Large intestine (tissue), 3 donors: ENCODE measurements around the gene KIF5A. TPM values are rescaled to one million over a fixed set of nuclear protein-coding genes. Genes with fewer than 3 reads are reported as not detected.

Source experiments
- DNase-seq, 2 donors: peaks; one replicate each; pipeline versions ENCODE4 v3.0.0 to v3.0.0-alpha.2; 2013
- H3K27ac ChIP-seq: one replicate; pipeline ENCODE4 v1.5.1; 2013; ENCODE audit warnings: low read length
- H3K27me3 ChIP-seq: 2 replicates; pipeline ENCODE4 v1.6.1; 2013; ENCODE audit warnings: low read length; ENCODE audit not compliant: control insufficient read depth, insufficient read depth
- H3K36me3 ChIP-seq: 2 replicates; pipeline ENCODE4 v1.6.1; 2013; ENCODE audit warnings: low read length; ENCODE audit not compliant: control insufficient read depth, insufficient read depth
- H3K4me1 ChIP-seq: one replicate; pipeline ENCODE4 v1.6.1; 2013; ENCODE audit warnings: low read length; ENCODE audit not compliant: control insufficient read depth, insufficient read depth
- H3K4me3 ChIP-seq: one replicate; pipeline ENCODE4 v1.5.1; 2013; ENCODE audit warnings: low read length
- H3K9me3 ChIP-seq: one replicate; pipeline ENCODE4 v1.6.1; 2013; ENCODE audit warnings: mild to moderate bottlenecking, low read depth, low read length, moderate library complexity; ENCODE audit not compliant: control insufficient read depth
- WGBS: methylation state at CpG from one replicate; pipeline ENCODE4 v1.1.5; 2013; ENCODE audit warnings: low lambda C conversion rate; ENCODE audit not compliant: insufficient coverage; 5-methylcytosine and 5-hydroxymethylcytosine counted together
- polyA plus RNA-seq: library from polyadenylated mRNA; unstranded; fragments of 120-200 nt; gene quantifications from one replicate; pipeline ENCODE4 v1.2.1, GENCODE V29; 2013

The KIF5A gene
- polyA plus RNA-seq, 1 donor = 12.3 TPM

GRCh38 chr12:57536597-57536942, 13.3 kb upstream of the KIF5A start:
- no peak overlapping the region for H3K27ac ChIP-seq
- H3K36me3 ChIP-seq = peaks cover 82% of the 10 kb centered on the region

GRCh38 chr12:57539134-57539768, 10.6 kb upstream of the KIF5A start:
- Histone ChIP-seq H3K4me3 (no peak overlapping the region), H3K27ac (no peak overlapping the region), H3K36me3 (peaks cover 63% of the 10 kb centered on the region), H3K9me3 (no peaks in the 10 kb centered on the region), H3K27me3 (no peaks in the 10 kb centered on the region), H3K4me1 (no peaks in the 10 kb centered on the region)
- WGBS = no CpG with 5 or more reads among the region's 5 CpGs
- DNase-seq = no peak

More at GRCh38 chr12:57536597-57536942, 13.3 kb upstream of the KIF5A start:
- Histone ChIP-seq H3K27me3 (no peaks in the 10 kb centered on the region), H3K9me3 (no peaks in the 10 kb centered on the region), H3K4me3 (no peak overlapping the region), H3K4me1 (no peaks in the 10 kb centered on the region)
- DNase-seq = no peak
- WGBS = no CpG with 5 or more reads among the region's 1 CpG

GRCh38 chr12:57541001-57541400, 8.8 kb upstream of the KIF5A start:
- Histone ChIP-seq H3K4me1 (peaks cover 7% of the 10 kb centered on the region), H3K27ac (no peak overlapping the region), H3K4me3 (no peak overlapping the region), H3K27me3 (no peaks in the 10 kb centered on the region), H3K36me3 (peaks cover 45% of the 10 kb centered on the region), H3K9me3 (no peaks in the 10 kb centered on the region)
- WGBS = no CpG with 5 or more reads among the region's 2 CpGs
- no peak for DNase-seq

DNA sequence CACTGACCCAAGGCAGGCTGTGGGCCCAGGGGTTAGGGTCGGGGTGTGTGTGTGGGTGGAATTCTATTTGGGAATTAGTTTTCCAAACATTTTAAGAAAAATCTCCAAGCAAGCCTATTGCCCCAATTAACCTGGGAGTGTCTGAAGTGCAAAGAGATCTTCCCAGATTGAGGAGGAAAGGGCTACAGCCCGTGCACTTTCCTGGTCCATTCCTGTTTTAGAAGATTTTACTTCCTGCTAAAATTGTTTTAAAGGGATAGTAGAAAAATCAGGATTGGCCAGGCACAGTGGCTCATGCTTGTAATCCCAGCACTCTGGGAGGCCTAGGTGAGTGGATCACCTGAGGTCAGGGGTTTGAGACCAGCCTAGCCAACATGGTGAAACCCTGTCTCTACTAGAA, 8.1 kb upstream of the KIF5A start:
- Histone ChIP-seq H3K36me3 (peaks cover 40% of the 10 kb centered on the region), H3K4me1 (peaks cover 12% of the 10 kb centered on the region), H3K9me3 (no peaks in the 10 kb centered on the region), H3K4me3 (no peak overlapping the region), H3K27ac (no peak overlapping the region), H3K27me3 (no peaks in the 10 kb centered on the region)
- WGBS = no CpG with 5 or more reads among the region's 2 CpGs
- no peak for DNase-seq

DNA sequence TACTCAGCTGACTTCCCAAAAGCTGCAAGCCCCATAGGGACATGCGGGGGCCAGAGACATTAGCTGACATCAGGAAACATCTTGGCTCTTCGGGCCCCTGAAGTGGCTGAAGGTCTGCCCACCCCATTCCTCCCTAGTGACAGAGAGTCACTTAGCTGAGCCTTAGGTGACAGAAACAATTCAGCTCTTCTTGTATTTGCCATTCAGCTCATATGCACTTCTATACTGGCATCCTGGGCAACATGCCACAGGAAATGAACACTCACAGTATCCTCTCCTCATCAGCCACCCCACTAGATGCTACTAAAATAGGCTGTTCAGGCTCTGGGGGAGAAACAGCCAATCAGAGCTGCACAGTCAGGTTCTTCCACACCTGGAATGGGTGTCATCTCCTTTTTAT, 6.3 kb upstream of the KIF5A start:
- Histone ChIP-seq H3K27ac (no peak overlapping the region), H3K36me3 (peaks cover 28% of the 10 kb centered on the region), H3K4me3 (no peak overlapping the region), H3K4me1 (peaks cover 12% of the 10 kb centered on the region), H3K27me3 (peaks cover 8% of the 10 kb centered on the region), H3K9me3 (no peaks in the 10 kb centered on the region)
- DNase-seq = no peak
- WGBS = no CpG with 5 or more reads among the region's 2 CpGs

DNA sequence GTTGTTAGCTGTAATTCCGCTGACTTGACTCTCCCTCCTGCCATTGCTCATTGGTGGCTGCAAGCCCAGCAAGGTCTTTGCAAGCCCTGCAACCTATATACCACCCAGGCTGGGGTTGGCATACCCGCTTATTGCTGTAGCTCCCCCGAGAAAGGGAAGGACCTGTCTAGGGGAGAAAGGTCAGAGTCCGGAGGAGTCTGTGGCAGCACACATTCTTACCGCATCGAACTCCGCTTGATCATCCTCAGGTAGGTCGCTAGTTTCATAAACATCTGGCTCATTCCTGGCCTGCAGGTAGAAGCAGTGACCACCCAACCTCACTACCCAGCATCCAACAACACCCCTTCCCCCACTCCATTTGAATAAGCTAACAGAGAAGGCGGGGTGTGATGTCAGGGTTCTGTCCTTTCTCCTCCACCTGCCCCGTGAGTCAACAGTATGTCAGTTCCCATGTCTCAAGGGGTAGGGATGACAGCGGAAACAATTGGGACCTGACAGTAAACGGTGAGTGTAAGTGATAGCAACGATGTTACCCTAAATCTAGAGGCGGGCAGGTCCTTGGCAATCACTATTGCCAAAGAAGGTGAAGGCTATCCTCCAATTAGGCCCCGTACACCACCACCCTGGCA, 3.9 kb upstream of the KIF5A start:
- peaks cover 9% of the 10 kb centered on the region for H3K36me3 ChIP-seq
- peak overlapping the region; percentile 80 for H3K27ac ChIP-seq
- no peaks in the 10 kb centered on the region for H3K9me3 ChIP-seq
- peaks cover 32% of the 10 kb centered on the region for H3K27me3 ChIP-seq
- no CpG with 5 or more reads among the region's 15 CpGs for WGBS
- DNase-seq = peak; percentile 36 to 82
- H3K4me1 ChIP-seq = peaks cover 14% of the 10 kb centered on the region
- peak overlapping the region; percentile 100 for H3K4me3 ChIP-seq

GRCh38 chr12:57546438-57547287, 3.2 kb upstream of the KIF5A start, which contains the start of gene DCTN2:
Gene DCTN2 (minus strand): TSS chr12:57547192. CDS start chr12:57547063, 129 bp downstream.
- DNase-seq = peak; percentile 96 to 97
- Histone ChIP-seq H3K27me3 (peaks cover 39% of the 10 kb centered on the region), H3K4me1 (peaks cover 14% of the 10 kb centered on the region), H3K27ac (peak within 1 kb of the TSS; percentile 80), H3K4me3 (peak within 1 kb of the TSS; percentile 100), H3K36me3 (peaks cover 5% of the 10 kb centered on the region), H3K9me3 (no peaks in the 10 kb centered on the region)
- no CpG with 5 or more reads among the region's 56 CpGs for WGBS

DNA sequence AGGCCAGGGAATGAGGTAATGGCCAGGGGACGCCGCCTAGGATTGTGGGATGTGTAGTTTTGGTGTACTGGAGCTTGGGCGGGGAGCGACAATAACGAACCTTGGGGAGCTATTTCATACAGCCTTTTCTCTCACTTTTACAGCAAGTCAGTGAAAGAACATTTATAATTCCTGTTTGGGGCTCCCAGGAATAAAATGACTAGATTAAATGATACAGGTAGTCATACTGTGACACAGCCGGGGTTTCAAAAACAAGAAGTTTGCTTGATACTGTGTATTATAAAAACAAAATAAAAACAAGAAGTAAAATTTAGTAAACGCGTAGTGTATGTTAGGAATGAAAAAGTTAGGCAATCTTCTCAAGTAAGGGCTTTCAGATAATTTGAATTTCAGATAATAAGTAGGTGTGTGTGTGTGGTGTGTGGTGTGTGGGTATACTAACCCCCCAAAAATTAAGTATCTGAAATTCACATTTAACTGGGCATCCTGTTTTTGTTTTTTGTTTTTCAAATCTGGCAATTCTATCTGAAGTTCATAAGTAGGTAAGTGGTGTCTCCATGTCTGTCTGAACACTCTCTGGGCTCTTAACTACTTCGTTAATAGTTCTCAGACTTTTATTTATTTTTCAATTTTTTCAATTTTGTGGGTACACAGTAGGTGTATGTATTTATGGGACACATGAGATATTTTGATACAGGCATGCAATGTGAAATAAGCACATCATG, 2.4 kb upstream of the KIF5A start:
- peaks cover 5% of the 10 kb centered on the region for H3K36me3 ChIP-seq
- 17% methylated on average over 4 of the region's 9 CpGs for WGBS
- H3K27ac ChIP-seq = no peak overlapping the region
- H3K27me3 ChIP-seq = peaks cover 47% of the 10 kb centered on the region
- peak overlapping the region; percentile 100 for H3K4me3 ChIP-seq
- no peaks in the 10 kb centered on the region for H3K9me3 ChIP-seq
- DNase-seq = no peak
- H3K4me1 ChIP-seq = peaks cover 14% of the 10 kb centered on the region

- Histone ChIP-seq H3K4me1 (peaks cover 14% of the 10 kb centered on the region), H3K27ac (no peak overlapping the region), H3K4me3 (no peak overlapping the region), H3K9me3 (no peaks in the 10 kb centered on the region), H3K27me3 (peaks cover 52% of the 10 kb centered on the region), H3K36me3 (peaks cover 5% of the 10 kb centered on the region)
- no peak for DNase-seq
- 100% methylated on average over 2 of the region's 2 CpGs for WGBS
Measured at GRCh38 chr12:57548013-57548315, 1.9 kb upstream of the KIF5A start.

DNA sequence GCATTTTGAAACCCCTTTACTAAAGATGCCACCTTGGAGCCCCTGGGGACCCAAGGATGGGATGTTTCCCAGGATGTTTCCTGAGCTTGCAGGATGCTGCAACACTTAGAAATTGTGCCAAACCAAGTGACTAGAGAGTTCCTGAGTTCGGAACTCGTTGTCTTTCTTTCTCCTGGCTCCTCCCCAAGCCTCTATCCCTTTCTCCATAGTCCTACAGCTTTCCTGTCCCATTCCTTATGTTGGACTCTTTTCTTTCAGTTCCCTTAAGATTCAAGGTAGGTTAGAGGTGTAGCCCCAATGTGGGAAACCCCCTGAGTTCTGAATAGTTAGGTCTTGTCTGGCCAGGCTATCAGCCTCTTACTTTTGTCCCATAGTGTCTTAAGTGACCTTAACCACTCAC, 1.4 kb upstream of the KIF5A start:
- DNase-seq = no peak
- Histone ChIP-seq H3K4me3 (no peak overlapping the region), H3K27me3 (peaks cover 57% of the 10 kb centered on the region), H3K36me3 (peaks cover 3% of the 10 kb centered on the region), H3K27ac (no peak overlapping the region), H3K4me1 (peaks cover 14% of the 10 kb centered on the region), H3K9me3 (no peaks in the 10 kb centered on the region)
- WGBS = no CpG with 5 or more reads among the region's 2 CpGs
